ENCODE results near the gene ITPKB. TPM values are rescaled to one million over a fixed set of nuclear protein-coding genes. Genes with fewer than 3 reads are reported as not detected.

Gene ITPKB
- total and polyA plus RNA-seq, 3 experiments from 2014 or later = 37.7 to 50.1 (median 39.6) TPM

GRCh38 chr1:226675715-226676357 is 63.2 kb downstream of the ITPKB start:
- H3K4me3 Mint-ChIP-seq = peak overlapping the region; percentile 65 to 90 (median 78)
- no peaks in the 10 kb centered on the region for H3K9me3 ChIP-seq (ENCODE audit: low read length)
- H3K27me3 Mint-ChIP-seq = peaks cover 0 to 3% of the 10 kb centered on the region in 2 donors
- peak in 2 of 5 donors; percentile 45 to 63 for DNase-seq
- H3K4me3 ChIP-seq (ENCODE audit: low read length) = peak overlapping the region; percentile 62
- H3K27me3 ChIP-seq (ENCODE audit: insufficient read depth, low read length, poor library complexity, severe bottlenecking) = no peaks in the 10 kb centered on the region
- H3K36me3 ChIP-seq (ENCODE audit: insufficient read depth, low read length) = peaks cover 7% of the 10 kb centered on the region
- H3K27ac ChIP-seq (ENCODE audit: low read depth, low read length) = peak overlapping the region; percentile 72
- H3K36me3 Mint-ChIP-seq = peaks cover 0 to 41% (median 10%) of the 10 kb centered on the region in 3 donors
- H3K4me1 Mint-ChIP-seq = peaks cover 98 to 100% (median 100%) of the 10 kb centered on the region in 3 donors
- ChIA-PET CTCF (interaction anchor here (1.4 kb wide), 1 partner anchor 42 kb away, joined by 7 read pairs; no protein-coding TSS in a partner anchor), POLR2A (interaction anchor here (3.0 kb wide), 1 partner anchor 13 kb away, joined by 13 read pairs; no protein-coding TSS in a partner anchor)
- H3K9me3 Mint-ChIP-seq = peaks cover 0 to 3% (median 0%) of the 10 kb centered on the region in 5 donors
- peaks cover 98% of the 10 kb centered on the region for H3K4me1 ChIP-seq (ENCODE audit: insufficient read depth, low read length)
- peak overlapping the region; percentile 94 to 100 (median 98) for H3K27ac Mint-ChIP-seq

GRCh38 chr1:226674892-226675714 is 64.0 kb downstream of the ITPKB start:
- H3K4me3 ChIP-seq (ENCODE audit: low read length) = peak overlapping the region; percentile 62
- POLR2A ChIA-PET = interaction anchor here (3.0 kb wide), 1 partner anchor 13 kb away, joined by 13 read pairs; no protein-coding TSS in a partner anchor
- peaks cover 98% of the 10 kb centered on the region for H3K4me1 ChIP-seq (ENCODE audit: insufficient read depth, low read length)
- Mint-ChIP-seq H3K9me3 (peaks cover 0 to 3% (median 0%) of the 10 kb centered on the region in 5 donors), H3K36me3 (peaks cover 0 to 43% (median 10%) of the 10 kb centered on the region in 3 donors), H3K27me3 (peaks cover 0 to 3% of the 10 kb centered on the region in 2 donors), H3K4me3 (peak overlapping the region; percentile 65 to 90 (median 78)), H3K4me1 (peaks cover 98 to 100% (median 100%) of the 10 kb centered on the region in 3 donors), H3K27ac (peak overlapping the region; percentile 94 to 100 (median 98))
- peak; percentile 71 to 93 (median 89) for DNase-seq
- peak overlapping the region; percentile 72 for H3K27ac ChIP-seq (ENCODE audit: low read depth, low read length)
- H3K9me3 ChIP-seq (ENCODE audit: low read length) = no peaks in the 10 kb centered on the region
- CTCF ChIA-PET = interaction anchor here (2.1 to 2.2 kb wide), 2 partner anchors 12 to 62 kb away, joined by 5 to 12 read pairs; no protein-coding TSS in a partner anchor
- peaks cover 10% of the 10 kb centered on the region for H3K36me3 ChIP-seq (ENCODE audit: insufficient read depth, low read length)
- H3K27me3 ChIP-seq (ENCODE audit: insufficient read depth, low read length, poor library complexity, severe bottlenecking) = no peaks in the 10 kb centered on the region

DNA sequence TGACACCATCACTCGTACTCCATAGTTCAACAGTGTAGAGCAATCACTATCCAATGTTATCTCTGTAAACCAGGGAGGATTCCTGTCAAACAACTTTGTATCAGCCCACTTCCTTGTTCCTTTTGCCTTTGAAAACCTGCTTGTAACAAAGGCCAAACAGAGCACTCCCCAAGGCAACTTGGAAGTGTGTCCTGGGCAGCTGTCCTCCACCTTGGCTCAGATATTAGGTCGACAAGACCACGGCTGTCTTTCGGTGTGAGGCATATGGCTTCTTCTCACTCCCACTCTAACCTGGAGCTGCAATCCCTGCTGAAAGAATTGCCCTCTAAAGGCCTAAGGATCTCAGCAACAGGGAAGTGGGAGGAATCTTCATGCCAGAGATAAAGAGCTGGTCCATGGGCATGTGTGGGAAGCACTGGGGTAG is 66.7 kb downstream of the ITPKB start:
- H3K27me3 ChIP-seq (ENCODE audit: insufficient read depth, low read length, poor library complexity, severe bottlenecking) = no peaks in the 10 kb centered on the region
- peaks cover 90% of the 10 kb centered on the region for H3K4me1 ChIP-seq (ENCODE audit: insufficient read depth, low read length)
- POLR2A ChIA-PET = interaction anchor here (0.8 to 1.1 kb wide), 2 partner anchors 10 to 30 kb away, joined by 3 read pairs; no protein-coding TSS in a partner anchor
- peaks cover 0 to 3% of the 10 kb centered on the region in 2 donors for H3K27me3 Mint-ChIP-seq
- peaks cover 10% of the 10 kb centered on the region for H3K36me3 ChIP-seq (ENCODE audit: insufficient read depth, low read length)
- no peak overlapping the region for H3K4me3 ChIP-seq (ENCODE audit: low read length)
- peaks cover 78 to 94% (median 89%) of the 10 kb centered on the region in 3 donors for H3K4me1 Mint-ChIP-seq
- H3K27ac ChIP-seq (ENCODE audit: low read depth, low read length) = no peak overlapping the region
- no peak for DNase-seq
- H3K9me3 ChIP-seq (ENCODE audit: low read length) = no peaks in the 10 kb centered on the region
- peaks cover 0 to 3% (median 0%) of the 10 kb centered on the region in 5 donors for H3K9me3 Mint-ChIP-seq
- H3K27ac Mint-ChIP-seq = peak overlapping the region; percentile 84 to 99 (median 96)
- CTCF ChIA-PET = interaction anchor here (1.3 to 4.0 kb wide), 4 partner anchors 15 to 46 kb away, joined by 3 to 16 read pairs (median 4); no protein-coding TSS in a partner anchor
- peak overlapping the region in 4 of 7 donors; percentile 28 to 81 (median 34) for H3K4me3 Mint-ChIP-seq
- H3K36me3 Mint-ChIP-seq = peaks cover 0 to 56% (median 10%) of the 10 kb centered on the region in 3 donors

DNA sequence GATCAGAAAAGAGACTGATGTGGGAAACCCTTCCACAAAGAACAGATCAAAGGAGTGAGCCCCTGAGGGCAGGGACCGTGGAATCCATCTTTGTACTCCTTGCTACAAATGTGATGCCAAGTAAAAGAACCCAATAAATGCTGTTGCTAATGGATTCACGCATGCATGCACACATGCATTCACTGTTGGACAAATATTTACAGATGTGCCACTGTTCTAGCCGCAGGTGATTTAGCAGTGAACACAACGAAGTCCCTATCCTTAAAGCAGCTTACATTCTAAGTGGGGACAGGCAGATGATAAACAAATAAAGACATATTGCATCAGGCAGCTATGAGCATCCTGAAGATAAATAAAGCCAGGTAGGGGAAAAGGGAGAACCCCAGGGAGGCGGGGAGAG is 67.8 kb downstream of the ITPKB start:
- H3K4me1 ChIP-seq (ENCODE audit: insufficient read depth, low read length) = peaks cover 90% of the 10 kb centered on the region
- H3K36me3 Mint-ChIP-seq = peaks cover 0 to 63% (median 6%) of the 10 kb centered on the region in 3 donors
- CTCF ChIA-PET = interaction anchor here (1.2 to 4.0 kb wide), 5 partner anchors 10 to 157 kb away, joined by 3 to 16 read pairs (median 5); no protein-coding TSS in a partner anchor

DNA sequence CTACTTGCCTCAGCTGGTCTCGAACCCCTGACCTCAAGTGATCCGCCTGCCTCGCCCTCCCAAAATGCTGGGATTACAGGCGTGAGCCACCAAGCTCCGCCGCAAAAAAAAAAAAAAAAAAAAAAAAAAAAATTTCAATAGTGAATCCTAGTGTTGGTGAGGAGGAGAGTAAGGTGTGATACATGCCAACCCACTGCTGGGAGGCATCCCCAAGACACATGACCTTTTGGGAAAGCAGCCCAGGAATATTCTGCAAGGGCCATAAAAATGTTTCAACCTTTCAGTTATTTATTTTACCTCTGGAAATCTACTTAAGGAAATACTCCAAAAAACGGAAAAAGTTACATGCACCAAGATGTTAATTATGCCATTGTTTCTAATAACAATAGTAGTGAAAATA is 69.0 kb downstream of the ITPKB start:
- H3K27ac ChIP-seq (ENCODE audit: low read depth, low read length) = no peak overlapping the region
- peaks cover 55 to 94% (median 89%) of the 10 kb centered on the region in 3 donors for H3K4me1 Mint-ChIP-seq
- peaks cover 90% of the 10 kb centered on the region for H3K4me1 ChIP-seq (ENCODE audit: insufficient read depth, low read length)
- CTCF ChIA-PET = interaction anchor here (1.2 to 2.3 kb wide), 3 partner anchors 9 to 37 kb away, joined by 3 to 7 read pairs (median 5); no protein-coding TSS in a partner anchor
- H3K9me3 Mint-ChIP-seq = peaks cover 0 to 2% (median 0%) of the 10 kb centered on the region in 5 donors
- no peak overlapping the region for H3K4me3 Mint-ChIP-seq
- no peaks in the 10 kb centered on the region for H3K9me3 ChIP-seq (ENCODE audit: low read length)
- peak overlapping the region in 7 of 8 donors; percentile 51 to 99 (median 60) for H3K27ac Mint-ChIP-seq
- no peak overlapping the region for H3K4me3 ChIP-seq (ENCODE audit: low read length)
- no peaks in the 10 kb centered on the region for H3K27me3 ChIP-seq (ENCODE audit: insufficient read depth, low read length, poor library complexity, severe bottlenecking)
- peaks cover 10% of the 10 kb centered on the region for H3K36me3 ChIP-seq (ENCODE audit: insufficient read depth, low read length)
- H3K27me3 Mint-ChIP-seq = peaks cover 0 to 3% of the 10 kb centered on the region in 2 donors
- H3K36me3 Mint-ChIP-seq = peaks cover 0 to 71% (median 6%) of the 10 kb centered on the region in 3 donors
- POLR2A ChIA-PET = interaction anchor here (0.6 kb wide), 1 partner anchor 9 kb away, joined by 4 read pairs; no protein-coding TSS in a partner anchor
- DNase-seq = no peak

More for the DNA sequence above, 67.8 kb downstream of the ITPKB start:
- Mint-ChIP-seq H3K27ac (peak overlapping the region; percentile 84 to 99 (median 96)), H3K4me3 (peak overlapping the region in 3 of 7 donors; percentile 8 to 46 (median 34)), H3K4me1 (peaks cover 67 to 94% (median 89%) of the 10 kb centered on the region in 3 donors), H3K9me3 (peaks cover 0 to 3% (median 0%) of the 10 kb centered on the region in 5 donors), H3K27me3 (peaks cover 0 to 3% of the 10 kb centered on the region in 2 donors)
- no peaks in the 10 kb centered on the region for H3K9me3 ChIP-seq (ENCODE audit: low read length)
- no peak for DNase-seq
- no peak overlapping the region for H3K4me3 ChIP-seq (ENCODE audit: low read length)
- H3K36me3 ChIP-seq (ENCODE audit: insufficient read depth, low read length) = peaks cover 10% of the 10 kb centered on the region
- POLR2A ChIA-PET = no interaction called here
- no peak overlapping the region for H3K27ac ChIP-seq (ENCODE audit: low read depth, low read length)
- H3K27me3 ChIP-seq (ENCODE audit: insufficient read depth, low read length, poor library complexity, severe bottlenecking) = no peaks in the 10 kb centered on the region

- Histone ChIP-seq H3K4me1 (ENCODE audit: insufficient read depth, low read length) (peaks cover 92% of the 10 kb centered on the region), H3K27ac (ENCODE audit: low read depth, low read length) (no peak overlapping the region), H3K4me3 (ENCODE audit: low read length) (no peak overlapping the region), H3K36me3 (ENCODE audit: insufficient read depth, low read length) (peaks cover 10% of the 10 kb centered on the region), H3K27me3 (ENCODE audit: insufficient read depth, low read length, poor library complexity, severe bottlenecking) (no peaks in the 10 kb centered on the region), H3K9me3 (ENCODE audit: low read length) (no peaks in the 10 kb centered on the region)
- DNase-seq = no peak
- Mint-ChIP-seq H3K9me3 (no peaks in the 10 kb centered on the region), H3K36me3 (peaks cover 0 to 67% (median 6%) of the 10 kb centered on the region in 3 donors), H3K4me3 (peak overlapping the region in 1 of 7 donors; percentile 20), H3K27ac (peak overlapping the region; percentile 54 to 98 (median 82)), H3K4me1 (peaks cover 36 to 94% (median 90%) of the 10 kb centered on the region in 3 donors), H3K27me3 (no peaks in the 10 kb centered on the region)
- POLR2A ChIA-PET = interaction anchor here (0.7 to 1.6 kb wide), 3 partner anchors 12 to 62 kb away, joined by 3 to 8 read pairs (median 3); no protein-coding TSS in a partner anchor
- CTCF ChIA-PET = interaction anchor here (0.8 to 1.1 kb wide), 2 partner anchors 24 to 31 kb away, joined by 3 to 4 read pairs; no protein-coding TSS in a partner anchor
Observed at GRCh38 chr1:226668173-226668560, 70.9 kb downstream of the ITPKB start.

DNA sequence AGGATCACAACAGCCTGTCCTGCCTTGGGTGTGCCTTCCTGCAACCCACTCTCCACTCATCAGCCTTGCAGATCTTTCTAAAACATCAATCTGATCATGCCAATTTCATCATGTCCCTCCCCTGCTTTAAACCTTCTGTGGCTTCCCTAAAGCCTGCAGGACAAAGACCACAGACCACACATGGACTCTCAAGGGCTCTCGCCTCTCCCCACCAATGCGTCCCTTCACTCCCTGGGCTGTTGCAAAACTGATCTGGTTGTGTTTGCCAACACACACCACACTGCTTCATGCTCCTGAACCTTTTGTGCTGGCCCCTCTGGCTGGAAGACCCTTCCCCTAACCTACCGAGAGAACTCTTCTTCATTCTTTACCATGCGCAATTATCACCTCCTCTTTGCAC is 72.4 kb downstream of the ITPKB start:
- Histone ChIP-seq H3K4me3 (ENCODE audit: low read length) (no peak overlapping the region), H3K4me1 (ENCODE audit: insufficient read depth, low read length) (peaks cover 79% of the 10 kb centered on the region), H3K36me3 (ENCODE audit: insufficient read depth, low read length) (peaks cover 9% of the 10 kb centered on the region), H3K27me3 (ENCODE audit: insufficient read depth, low read length, poor library complexity, severe bottlenecking) (no peaks in the 10 kb centered on the region), H3K9me3 (ENCODE audit: low read length) (no peaks in the 10 kb centered on the region), H3K27ac (ENCODE audit: low read depth, low read length) (no peak overlapping the region)
- H3K36me3 Mint-ChIP-seq = peaks cover 0 to 59% (median 4%) of the 10 kb centered on the region in 3 donors
- ChIA-PET POLR2A (interaction anchor here (0.6 to 1.6 kb wide), 4 partner anchors 11 to 63 kb away, joined by 3 to 8 read pairs (median 4); no protein-coding TSS in a partner anchor), CTCF (interaction anchor here (0.9 kb wide), 1 partner anchor 13 kb away, joined by 3 read pairs; no protein-coding TSS in a partner anchor)
- no peaks in the 10 kb centered on the region for H3K9me3 Mint-ChIP-seq
- H3K4me1 Mint-ChIP-seq = peaks cover 21 to 94% (median 90%) of the 10 kb centered on the region in 3 donors
- peak in 1 of 5 donors; percentile 34 for DNase-seq
- peak overlapping the region in 7 of 8 donors; percentile 83 to 98 (median 88) for H3K27ac Mint-ChIP-seq
- H3K4me3 Mint-ChIP-seq = peak overlapping the region in 5 of 7 donors; percentile 16 to 42 (median 35)
- no peaks in the 10 kb centered on the region for H3K27me3 Mint-ChIP-seq
